Parathyroid adenoma (tissue), 2 donors: ENCODE data around the gene WNT9B.

Experiments
- H2AFZ ChIP-seq: fragments of 300-600 bp; sonication (generic); one replicate; pipeline ENCODE4 v1.7.0; 2017; ENCODE audit warnings: antibody characterized with exemption, mild to moderate bottlenecking
- H3K27ac ChIP-seq: fragments of 300-600 bp; sonication (generic); one replicate; pipeline ENCODE4 v1.7.0; 2017
- H3K27me3 ChIP-seq: fragments of 300-600 bp; sonication (generic); one replicate; pipeline ENCODE4 v1.7.0; 2017; ENCODE audit warnings: low read length; ENCODE audit not compliant: control insufficient read depth, insufficient read depth
- H3K36me3 ChIP-seq: fragments of 300-600 bp; sonication (generic); one replicate; pipeline ENCODE4 v1.7.0; 2017; ENCODE audit warnings: low read length; ENCODE audit not compliant: control insufficient read depth, insufficient read depth
- H3K4me1 ChIP-seq: fragments of 300-600 bp; sonication (generic); one replicate; pipeline ENCODE4 v1.7.0; 2017; ENCODE audit warnings: control low read depth
- H3K4me2 ChIP-seq: fragments of 300-600 bp; sonication (generic); one replicate; pipeline ENCODE4 v1.7.0; 2017; ENCODE audit warnings: low read length
- H3K4me3 ChIP-seq: fragments of 300-600 bp; sonication (generic); one replicate; pipeline ENCODE4 v1.7.0; 2017; ENCODE audit warnings: low read depth, low read length
- H3K79me2 ChIP-seq: fragments of 300-600 bp; sonication (generic); one replicate; pipeline ENCODE4 v1.7.0; 2017; ENCODE audit warnings: control low read depth
- H3K9ac ChIP-seq: fragments of 300-600 bp; sonication (generic); one replicate; pipeline ENCODE4 v1.7.0; 2017; ENCODE audit warnings: mild to moderate bottlenecking
- H3K9me3 ChIP-seq: fragments of 300-600 bp; sonication (generic); one replicate; pipeline ENCODE4 v1.7.0; 2017; ENCODE audit warnings: low read length; ENCODE audit not compliant: control insufficient read depth
- TF ChIP-seq, protein P1 (sequence below): fragments of 300-600 bp; sonication (generic); IDR thresholded peaks from one replicate; pipeline ENCODE4 v1.7.0; 2017; ENCODE audit warnings: antibody characterized with exemption, mild to moderate bottlenecking
- donor health status: primary hyperparathyroidism.

Gene WNT9B

GRCh38 chr17:46822388-46822921 lies 28.9 kb upstream of the WNT9B start:
- Histone ChIP-seq H3K79me2 (no peaks in the 10 kb centered on the region), H2AFZ (no peak overlapping the region), H3K4me2 (no peak overlapping the region), H3K36me3 (no peaks in the 10 kb centered on the region), H3K4me3 (no peak overlapping the region), H3K27me3 (no peaks in the 10 kb centered on the region), H3K9me3 (no peaks in the 10 kb centered on the region), H3K9ac (no peak overlapping the region), H3K4me1 (peaks cover 8% of the 10 kb centered on the region), H3K27ac (no peak overlapping the region)
- TF ChIP-seq, protein P1, sequence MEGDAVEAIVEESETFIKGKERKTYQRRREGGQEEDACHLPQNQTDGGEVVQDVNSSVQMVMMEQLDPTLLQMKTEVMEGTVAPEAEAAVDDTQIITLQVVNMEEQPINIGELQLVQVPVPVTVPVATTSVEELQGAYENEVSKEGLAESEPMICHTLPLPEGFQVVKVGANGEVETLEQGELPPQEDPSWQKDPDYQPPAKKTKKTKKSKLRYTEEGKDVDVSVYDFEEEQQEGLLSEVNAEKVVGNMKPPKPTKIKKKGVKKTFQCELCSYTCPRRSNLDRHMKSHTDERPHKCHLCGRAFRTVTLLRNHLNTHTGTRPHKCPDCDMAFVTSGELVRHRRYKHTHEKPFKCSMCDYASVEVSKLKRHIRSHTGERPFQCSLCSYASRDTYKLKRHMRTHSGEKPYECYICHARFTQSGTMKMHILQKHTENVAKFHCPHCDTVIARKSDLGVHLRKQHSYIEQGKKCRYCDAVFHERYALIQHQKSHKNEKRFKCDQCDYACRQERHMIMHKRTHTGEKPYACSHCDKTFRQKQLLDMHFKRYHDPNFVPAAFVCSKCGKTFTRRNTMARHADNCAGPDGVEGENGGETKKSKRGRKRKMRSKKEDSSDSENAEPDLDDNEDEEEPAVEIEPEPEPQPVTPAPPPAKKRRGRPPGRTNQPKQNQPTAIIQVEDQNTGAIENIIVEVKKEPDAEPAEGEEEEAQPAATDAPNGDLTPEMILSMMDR = no peak

DNA sequence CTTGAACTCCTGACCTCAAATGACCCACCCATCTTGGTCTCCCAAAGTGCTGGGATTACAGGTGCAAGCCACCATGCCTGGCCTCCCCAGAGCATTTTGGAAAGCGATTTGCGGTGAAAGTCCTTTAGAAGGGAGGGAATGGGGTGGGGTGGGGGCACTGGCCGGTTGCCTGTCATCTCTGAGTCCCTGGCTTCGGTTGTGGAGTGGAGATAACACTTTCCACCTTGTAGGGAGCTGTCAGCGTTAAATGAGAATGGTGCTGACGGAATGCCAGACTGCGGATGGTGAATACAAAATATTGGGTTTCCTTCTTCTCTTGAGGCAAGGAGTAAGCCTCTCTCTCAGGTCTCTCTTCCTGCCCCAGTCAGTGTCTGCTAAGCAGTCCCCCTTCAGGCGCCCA lies 27.7 kb upstream of the WNT9B start:
- TF ChIP-seq, protein P1 = no peak
- H3K79me2 ChIP-seq = no peaks in the 10 kb centered on the region
- H3K27me3 ChIP-seq = no peaks in the 10 kb centered on the region
- H3K9me3 ChIP-seq = no peaks in the 10 kb centered on the region
- peaks cover 8% of the 10 kb centered on the region for H3K4me1 ChIP-seq
- no peaks in the 10 kb centered on the region for H3K36me3 ChIP-seq
- H3K9ac ChIP-seq = no peak overlapping the region
- H3K27ac ChIP-seq = no peak overlapping the region
- H3K4me3 ChIP-seq = no peak overlapping the region
- H3K4me2 ChIP-seq = no peak overlapping the region
- H2AFZ ChIP-seq = no peak overlapping the region

DNA sequence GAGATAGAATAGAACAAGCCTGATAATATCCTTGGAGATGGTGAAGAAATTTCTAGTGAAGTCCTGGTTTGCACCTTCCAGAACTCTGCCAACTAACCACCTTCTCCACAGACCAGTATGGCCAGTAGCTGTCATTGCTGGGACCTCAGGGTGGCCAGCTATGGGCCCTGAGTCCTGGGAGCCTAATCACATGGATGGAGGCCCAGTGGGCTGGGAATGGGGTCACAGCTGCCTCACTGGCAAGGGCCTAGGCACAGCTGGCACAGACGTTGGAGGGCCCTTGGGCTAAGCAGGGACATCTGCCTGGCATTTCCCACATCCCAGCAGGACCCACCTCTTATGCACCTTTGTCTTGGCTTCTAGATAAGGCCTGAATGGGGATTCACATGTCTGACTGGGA lies 25.3 kb upstream of the WNT9B start:
- Histone ChIP-seq H3K4me2 (no peak overlapping the region), H3K36me3 (no peaks in the 10 kb centered on the region), H3K27ac (no peak overlapping the region), H2AFZ (no peak overlapping the region), H3K9me3 (no peaks in the 10 kb centered on the region), H3K4me1 (no peaks in the 10 kb centered on the region), H3K79me2 (no peaks in the 10 kb centered on the region), H3K4me3 (no peak overlapping the region), H3K27me3 (no peaks in the 10 kb centered on the region), H3K9ac (no peak overlapping the region)
- TF ChIP-seq, protein P1 = no peak

GRCh38 chr17:46827274-46827673 lies 24.1 kb upstream of the WNT9B start:
- no peaks in the 10 kb centered on the region for H3K4me1 ChIP-seq
- H3K4me3 ChIP-seq = no peak overlapping the region

More at GRCh38 chr17:46827274-46827673, 24.1 kb upstream of the WNT9B start:
- no peak overlapping the region for H3K9ac ChIP-seq
- no peaks in the 10 kb centered on the region for H3K27me3 ChIP-seq
- H3K4me2 ChIP-seq = no peak overlapping the region
- H3K79me2 ChIP-seq = no peaks in the 10 kb centered on the region
- no peak overlapping the region for H3K27ac ChIP-seq
- H2AFZ ChIP-seq = no peak overlapping the region
- H3K36me3 ChIP-seq = no peaks in the 10 kb centered on the region
- no peaks in the 10 kb centered on the region for H3K9me3 ChIP-seq
- TF ChIP-seq, protein P1 = no peak
